GM12878 (cell line): ENCODE data around the gene PAEP.

ENCODE experiments used
- CEBPB ChIP-seq, 2 experiments: fragments of 150-350 bp in 1 of 2; IDR thresholded peaks; 2 replicates each; pipeline ENCODE4 v1.6.1; 2012 to 2014; ENCODE audit warnings: low read depth in 2 of 2, low read length in 2 of 2, borderline replicate concordance in 1 of 2, inconsistent platforms in 1 of 2
- MYC ChIP-seq: IDR thresholded peaks from 2 replicates; pipeline ENCODE4 v1.6.1; 2011; ENCODE audit warnings: mild to moderate bottlenecking, low read length, moderate library complexity, inconsistent platforms; ENCODE audit not compliant: insufficient read depth, insufficient replicate concordance, insufficient read length, severe bottlenecking
- TCF12 ChIP-seq: IDR thresholded peaks from 2 replicates; pipeline ENCODE4 v1.6.1; 2011; ENCODE audit warnings: low read depth, mild to moderate bottlenecking, low read length
- ZNF274 ChIP-seq: IDR thresholded peaks from one replicate; pipeline ENCODE4 v1.8.0; 2011; ENCODE audit not compliant: insufficient read length, insufficient read depth

- TF ChIP-seq ZNF274 (no peak), TCF12 (no peak), CEBPB (IDR thresholded peaks at IDR 0.05; ENCODE audit: borderline replicate concordance in 1 of 2, low read depth in 2 of 2, low read length in 2 of 2) (no peak), MYC (no peak)
Measured at GRCh38 chr9:135523521-135524129, 37.9 kb upstream of the PAEP start.
